Smooth muscle cell of the coronary artery (primary cell): ENCODE measurements around the gene HMGB1. TPM values are rescaled to one million over a fixed set of nuclear protein-coding genes. Genes with fewer than 3 reads are reported as not detected.

Source experiments
- total RNA-seq: library from RNA; depleted of rRNA; stranded (reverse); fragments of >200 nt; gene quantifications from 2 replicates; pipeline ENCODE4 v1.2.3, GENCODE V29; 2014; ENCODE audit warnings: low replicate concordance

The HMGB1 gene
- 81.8 and 226 TPM in 2 replicates for total RNA-seq

DNA sequence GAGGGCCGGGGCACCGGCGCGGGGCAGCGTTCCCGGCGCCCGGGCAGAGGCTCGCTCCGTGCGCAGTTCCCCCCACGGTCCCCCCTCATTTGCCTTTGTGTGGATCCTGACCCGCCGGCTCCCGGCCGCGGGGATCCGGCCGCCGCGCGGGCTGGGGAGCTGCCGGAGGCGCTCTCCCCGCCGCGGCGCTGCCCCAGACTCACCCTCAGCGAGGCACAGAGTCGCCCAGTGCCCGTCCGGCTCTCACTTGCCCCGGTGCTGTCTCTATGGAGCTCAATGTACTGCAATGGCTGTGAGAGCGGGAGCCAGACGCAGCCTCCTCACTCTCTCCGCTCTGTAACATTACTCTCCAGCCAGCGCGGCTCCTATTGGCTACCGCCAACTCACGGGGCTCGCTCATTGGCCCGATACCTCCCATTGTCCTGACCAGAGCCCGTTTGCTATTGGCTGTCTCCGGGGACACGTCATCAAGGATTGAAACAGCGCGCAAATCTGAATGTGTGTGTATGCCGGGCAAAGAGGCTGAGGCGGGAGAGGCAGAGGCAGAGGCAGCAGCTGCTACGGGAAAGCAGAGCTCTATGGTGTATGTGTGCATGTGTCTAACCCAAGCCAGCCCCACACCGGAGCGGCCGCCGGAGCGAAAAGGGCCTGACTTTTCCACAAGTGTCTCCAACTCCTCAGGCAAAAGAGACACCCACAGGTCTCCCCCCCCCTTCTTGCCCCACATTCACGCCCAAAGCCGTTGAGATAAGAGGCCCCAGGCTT lies at the start of gene HMGB1:
TSS of gene HMGB1 (minus strand) at position 344 of the 765 bp plus-strand sequence. CDS start 2,256 bp downstream, outside the sequence.

DNA sequence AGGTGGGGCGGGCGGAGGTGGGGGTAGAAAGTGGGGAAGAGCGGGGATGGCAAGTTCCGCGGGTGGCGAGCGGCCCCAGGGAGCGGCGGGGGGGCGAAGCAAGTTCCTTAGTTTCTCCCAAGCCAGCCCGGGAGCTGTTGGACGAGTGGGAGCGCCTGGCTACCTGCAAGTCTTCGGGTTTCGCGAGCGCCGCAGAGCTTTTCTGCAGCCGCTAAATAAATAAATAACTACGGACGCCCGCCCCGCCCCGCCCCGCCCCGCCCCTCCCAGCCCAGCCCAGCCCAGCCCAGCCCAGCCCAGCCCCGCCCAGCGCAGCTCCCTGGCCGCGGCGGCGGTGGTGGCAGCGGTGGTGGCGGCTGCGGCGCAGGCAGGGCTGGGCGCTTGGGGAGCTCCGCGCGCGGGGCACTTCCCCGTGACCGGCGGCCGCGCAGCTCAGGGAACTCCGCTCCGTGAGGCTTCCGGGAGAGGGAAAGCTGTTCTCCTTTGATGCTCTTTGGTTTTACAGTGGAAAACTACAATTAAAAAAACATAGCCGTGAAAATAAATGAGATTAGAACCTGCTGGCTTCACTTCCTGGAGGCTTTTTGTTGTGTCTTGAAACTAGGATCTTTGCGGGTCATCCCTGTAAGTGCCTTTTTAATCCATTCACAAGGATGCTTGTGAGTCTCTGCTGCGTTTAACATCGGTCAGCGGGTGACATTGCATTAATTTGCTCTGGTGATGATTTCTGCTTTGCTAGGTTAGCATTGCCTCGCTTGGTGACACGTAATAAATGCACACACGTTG lies 43.5 kb downstream of the HMGB1 start, which contains the start of gene UBE2L5:
TSS of gene UBE2L5 (plus strand) at position 440 of the 786 bp plus-strand sequence. CDS start 5,498 bp downstream, outside the sequence.

Other genes starting within 250 kb of the HMGB1 start
- 21.1 and 29.8 TPM in 2 replicates for gene KATNAL1, start 158.4 kb downstream of the HMGB1 start, total RNA-seq
- 0.08 TPM in 1 of 2 replicates, not detected in the other for gene UBE2L5, start 43.4 kb downstream of the HMGB1 start, total RNA-seq
- gene USPL1, start 152.0 kb upstream of the HMGB1 start, total RNA-seq, result 4.7 and 12.7 TPM in 2 replicates